ENCODE measurements around the gene PSAT1. TPM values are rescaled to one million over a fixed set of nuclear protein-coding genes. Genes with fewer than 3 reads are reported as not detected.

Gene PSAT1
- total RNA-seq, 1 experiment from 2014 or later, result 226 TPM

DNA sequence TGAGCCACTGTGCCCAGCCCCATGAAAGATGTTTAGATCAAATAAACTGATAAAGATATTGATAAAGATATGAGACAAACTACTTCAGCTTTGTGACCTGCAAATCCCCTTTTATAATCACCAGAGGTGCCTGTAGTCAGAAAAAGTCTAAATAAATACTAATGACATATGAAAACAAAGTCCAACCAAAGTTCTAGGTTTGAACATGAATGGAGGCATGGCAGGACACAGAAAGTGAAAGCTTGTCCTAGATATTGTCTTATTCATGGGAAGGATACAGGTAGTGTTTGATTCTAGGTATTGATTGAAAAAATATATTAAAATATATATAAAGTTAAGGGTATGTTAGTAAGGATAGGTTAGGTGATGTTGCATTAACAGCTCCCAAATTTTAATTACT is 24.6 kb upstream of the PSAT1 start:
- intact Hi-C loops (cut with micrococcal nuclease), result no loop called here
- Histone ChIP-seq H3K9ac (ENCODE audit: low read length) (no peak overlapping the region), H3K9me2 (ENCODE audit: insufficient read depth) (no peaks in the 10 kb centered on the region), H4K20me1 (ENCODE audit: insufficient read depth) (no peaks in the 10 kb centered on the region), H3K9me3 (ENCODE audit: control insufficient read depth in 1 of 2, insufficient read depth in 1 of 2, low read depth in 1 of 2, low read length in 2 of 2) (no peaks in the 10 kb centered on the region), H3K4me1 (ENCODE audit: control insufficient read depth in 1 of 2, insufficient read depth in 2 of 2, low read length in 2 of 2) (no peaks in the 10 kb centered on the region), H3K79me2 (ENCODE audit: insufficient read depth, low read length) (no peaks in the 10 kb centered on the region), H2AFZ (ENCODE audit: low read depth, low read length, poor library complexity, severe bottlenecking) (no peak overlapping the region), H3K27me3 (ENCODE audit: insufficient read depth, low read length) (no peaks in the 10 kb centered on the region), H3K27ac (ENCODE audit: low read depth, low read length) (no peak overlapping the region), H3K36me3 (ENCODE audit: control insufficient read depth in 1 of 2, insufficient read depth in 2 of 2, low read length in 2 of 2) (peaks cover 10 to 24% of the 10 kb centered on the region in 2 experiments; a peak in 2 of 4 replicates), H3K4me3 (replicated peaks in 1 of 2; ENCODE audit: low read depth in 1 of 2, low read length in 2 of 2) (no peak overlapping the region), H3K4me2 (ENCODE audit: low read length) (no peak overlapping the region)
- ChIA-PET CTCF (no interaction called here), RAD21 (ENCODE audit: low non-redundant PET in 1 of 2, low total read pairs in 2 of 2, uncharacterized antibody in 2 of 2, unreplicated experiment in 2 of 2) (no interaction called here), POLR2A (interaction anchor here (1.6 kb wide), 1 partner anchor 24 kb away, joined by 7 read pairs; the partner anchor contains the start of gene PSAT1)
- no peak for ATAC-seq
- TF ChIP-seq RAD21 (IDR thresholded peaks at IDR 0.05; ENCODE audit: low read depth) (no peak), YY1 (IDR thresholded peaks at IDR 0.05; ENCODE audit: extremely low read depth, insufficient replicate concordance, low read depth, low read length) (no peak), SP1 (IDR thresholded peaks at IDR 0.05; ENCODE audit: low read depth) (no peak), EZH2 (IDR thresholded peaks at IDR 0.05) (no peak), ELF1 (IDR thresholded peaks at IDR 0.05; ENCODE audit: borderline replicate concordance, low read depth) (no peak), ZBTB33 (IDR thresholded peaks at IDR 0.05; ENCODE audit: extremely low read depth, insufficient replicate concordance, low read length) (no peak), POLR2A (IDR thresholded peaks at IDR 0.05; ENCODE audit: borderline replicate concordance, extremely low read depth, insufficient read depth, insufficient read length) (no peak), CBX3 (IDR thresholded peaks at IDR 0.05; ENCODE audit: low read depth) (no peak), TCF7L2 (IDR thresholded peaks at IDR 0.05; ENCODE audit: borderline replicate concordance, extremely low read depth, insufficient read depth, insufficient read length) (no peak), POLR2AphosphoS5 (IDR thresholded peaks at IDR 0.05; ENCODE audit: low read depth, low read length) (no peak)
- TF ChIP-seq, protein P1, sequence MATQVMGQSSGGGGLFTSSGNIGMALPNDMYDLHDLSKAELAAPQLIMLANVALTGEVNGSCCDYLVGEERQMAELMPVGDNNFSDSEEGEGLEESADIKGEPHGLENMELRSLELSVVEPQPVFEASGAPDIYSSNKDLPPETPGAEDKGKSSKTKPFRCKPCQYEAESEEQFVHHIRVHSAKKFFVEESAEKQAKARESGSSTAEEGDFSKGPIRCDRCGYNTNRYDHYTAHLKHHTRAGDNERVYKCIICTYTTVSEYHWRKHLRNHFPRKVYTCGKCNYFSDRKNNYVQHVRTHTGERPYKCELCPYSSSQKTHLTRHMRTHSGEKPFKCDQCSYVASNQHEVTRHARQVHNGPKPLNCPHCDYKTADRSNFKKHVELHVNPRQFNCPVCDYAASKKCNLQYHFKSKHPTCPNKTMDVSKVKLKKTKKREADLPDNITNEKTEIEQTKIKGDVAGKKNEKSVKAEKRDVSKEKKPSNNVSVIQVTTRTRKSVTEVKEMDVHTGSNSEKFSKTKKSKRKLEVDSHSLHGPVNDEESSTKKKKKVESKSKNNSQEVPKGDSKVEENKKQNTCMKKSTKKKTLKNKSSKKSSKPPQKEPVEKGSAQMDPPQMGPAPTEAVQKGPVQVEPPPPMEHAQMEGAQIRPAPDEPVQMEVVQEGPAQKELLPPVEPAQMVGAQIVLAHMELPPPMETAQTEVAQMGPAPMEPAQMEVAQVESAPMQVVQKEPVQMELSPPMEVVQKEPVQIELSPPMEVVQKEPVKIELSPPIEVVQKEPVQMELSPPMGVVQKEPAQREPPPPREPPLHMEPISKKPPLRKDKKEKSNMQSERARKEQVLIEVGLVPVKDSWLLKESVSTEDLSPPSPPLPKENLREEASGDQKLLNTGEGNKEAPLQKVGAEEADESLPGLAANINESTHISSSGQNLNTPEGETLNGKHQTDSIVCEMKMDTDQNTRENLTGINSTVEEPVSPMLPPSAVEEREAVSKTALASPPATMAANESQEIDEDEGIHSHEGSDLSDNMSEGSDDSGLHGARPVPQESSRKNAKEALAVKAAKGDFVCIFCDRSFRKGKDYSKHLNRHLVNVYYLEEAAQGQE (IDR thresholded peaks at IDR 0.05; ENCODE audit: low read depth), result no peak
- TF ChIP-seq, protein P2, sequence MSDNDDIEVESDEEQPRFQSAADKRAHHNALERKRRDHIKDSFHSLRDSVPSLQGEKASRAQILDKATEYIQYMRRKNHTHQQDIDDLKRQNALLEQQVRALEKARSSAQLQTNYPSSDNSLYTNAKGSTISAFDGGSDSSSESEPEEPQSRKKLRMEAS (IDR thresholded peaks at IDR 0.05), result no peak
- no peak for DNase-seq (ENCODE audit: low read depth, low spot score)
- no TSS peak for BruUV-seq (replicated peaks)

Measured in HCT116 (cell line).